ENCODE measurements around the gene LRRC37A2.
"Not testable (repeated sequence)": the region's sequence is repeated elsewhere in the genome, so short reads cannot be mapped to it uniquely, and the experiment has no call there.

GRCh38 chr17:46571796-46572195 lies 59.5 kb downstream of the LRRC37A2 start:
- not testable (repeated sequence) for TF ChIP-seq CTCF (IDR thresholded peaks at IDR 0.05; ENCODE audit: insufficient read depth, low read length, poor library complexity, severe bottlenecking); EZH2phosphoT487 (conservative IDR thresholded peaks at IDR 0.05; ENCODE audit: low read length)
